22Rv1 (cell line): ENCODE measurements around the gene SH3RF3.

Experiments
- CTCF ChIP-seq: fragments of 450-650 bp; IDR thresholded peaks from 2 replicates; pipeline ENCODE4 v1.5.1; 2017; ENCODE audit warnings: mild to moderate bottlenecking
- ZFX ChIP-seq: fragments of 450-650 bp; IDR thresholded peaks from 2 replicates; pipeline ENCODE4 v1.6.1; 2017; ENCODE audit warnings: antibody characterized with exemption, borderline replicate concordance

- no peak for TF ChIP-seq CTCF
- TF ChIP-seq ZFX, result no peak
Observed at GRCh38 chr2:109428281-109428680, 299.3 kb downstream of the SH3RF3 start.
